GM15510 (cell line): ENCODE measurements around the gene TMEM59.

Experiments used
- POLR2A ChIP-seq: IDR thresholded peaks from 3 replicates; pipeline ENCODE4 v1.6.1; 2011; ENCODE audit warnings: borderline replicate concordance; ENCODE audit not compliant: insufficient read length; ENCODE audit errors: extremely low read depth

The TMEM59 gene

GRCh38 chr1:54077359-54077758 lies 24.4 kb upstream of the TMEM59 start:
- TF ChIP-seq POLR2A = no peak

GRCh38 chr1:54070171-54070837 lies 17.3 kb upstream of the TMEM59 start:
- no peak for TF ChIP-seq POLR2A

GRCh38 chr1:54069791-54070170 lies 16.8 kb upstream of the TMEM59 start:
- TF ChIP-seq POLR2A = no peak

GRCh38 chr1:54064299-54064698 lies 11.3 kb upstream of the TMEM59 start:
- TF ChIP-seq POLR2A = no peak

- no peak for TF ChIP-seq POLR2A
Observed at GRCh38 chr1:54054438-54054749, 1.4 kb upstream of the TMEM59 start.

GRCh38 chr1:54053745-54054437 lies 887 bp upstream of the TMEM59 start:
- no peak for TF ChIP-seq POLR2A

- no peak for TF ChIP-seq POLR2A
Observed at GRCh38 chr1:54052431-54052933, 522 bp downstream of the TMEM59 start.

GRCh38 chr1:54051933-54052430 lies 1.0 kb downstream of the TMEM59 start:
- no peak for TF ChIP-seq POLR2A

- no peak for TF ChIP-seq POLR2A
Observed at GRCh38 chr1:54047384-54048305, 5.4 kb downstream of the TMEM59 start.

- no peak for TF ChIP-seq POLR2A
Observed at GRCh38 chr1:54046671-54047383, 6.2 kb downstream of the TMEM59 start.

GRCh38 chr1:54045496-54045895 lies 7.5 kb downstream of the TMEM59 start:
- no peak for TF ChIP-seq POLR2A

- no peak for TF ChIP-seq POLR2A
Observed at GRCh38 chr1:54041806-54042205, 11.2 kb downstream of the TMEM59 start.

GRCh38 chr1:54037476-54037875 lies 15.5 kb downstream of the TMEM59 start:
- TF ChIP-seq POLR2A = no peak
